Testis (tissue), 3 donors: ENCODE data around the gene GGA1. TPM values are rescaled to one million over a fixed set of nuclear protein-coding genes. Genes with fewer than 3 reads are reported as not detected.

Experiments used
- DNase-seq: peaks from one replicate; pipeline ENCODE4 v3.0.0-alpha.2; 2019
- H3K27ac ChIP-seq, 2 donors: fragments of 200-600 bp; sonication (generic); one replicate each; pipeline ENCODE4 v1.5.1; 2019
- H3K27me3 ChIP-seq: fragments of 200-600 bp; sonication (generic); one replicate; pipeline ENCODE4 v1.5.1; 2019
- H3K36me3 ChIP-seq: fragments of 200-600 bp; sonication (generic); one replicate; pipeline ENCODE4 v1.5.1; 2017; ENCODE audit warnings: low read depth; ENCODE audit errors: missing control alignments
- H3K4me1 ChIP-seq: fragments of 200-600 bp; sonication (generic); one replicate; pipeline ENCODE4 v1.5.1; 2019
- H3K4me3 ChIP-seq, 2 donors: fragments of 200-600 bp; sonication (generic); one replicate each; pipeline ENCODE4 v1.5.1; 2017 to 2019
- H3K9me3 ChIP-seq: fragments of 200-600 bp; sonication (generic); one replicate; pipeline ENCODE4 v1.5.1; 2017
- CTCF ChIP-seq, 3 experiments: fragments of 450-650 bp in 2 of 3; fragments of 200-600 bp in 1 of 3; sonication (generic) in 1 of 3; IDR thresholded peaks; one replicate each; pipeline ENCODE4 v1.5.1; 2016 to 2019; ENCODE audit warnings: antibody characterized with exemption in 3 of 3, mild to moderate bottlenecking in 2 of 3, moderate library complexity in 1 of 3
- POLR2A ChIP-seq: fragments of 450-650 bp; IDR thresholded peaks from one replicate; pipeline ENCODE4 v1.6.1; 2017; ENCODE audit warnings: antibody characterized with exemption, mild to moderate bottlenecking, moderate library complexity
- WGBS, 2 donors: methylation state at CpG; one replicate each; pipeline ENCODE4 v1.1.5; 2018; 5-methylcytosine and 5-hydroxymethylcytosine counted together
- intact Hi-C: fragments of 100-400 bp; cut with DNase I; formaldehyde crosslinking; loops from one replicate; pipeline ENCODE4 v1.15.1; 2023; ENCODE audit warnings: low total_unique reads
- polyA plus RNA-seq: library from polyadenylated mRNA; stranded (reverse); fragments of 350-450 nt; fragmentation: Illumina TruSeq; extraction: RNeasy Lipid Tissue Mini Kit (QIAGEN cat#74804); gene quantifications from one replicate; pipeline ENCODE4 v1.2.3, GENCODE V29; 2014; ENCODE audit warnings: low read depth, low replicate concordance; ENCODE audit not compliant: insufficient read depth
- total RNA-seq, 2 donors: library from RNA; depleted of rRNA; stranded (reverse); fragments of >200 nt; gene quantifications; one replicate each; pipeline ENCODE4 v1.2.3, GENCODE V29; 2016

GGA1 gene
- total and polyA plus RNA-seq, 3 donors from 2014 or later = 274 to 359 (median 354) TPM

- Histone ChIP-seq H3K9me3 (no peaks in the 10 kb centered on the region), H3K27me3 (no peaks in the 10 kb centered on the region), H3K36me3 (no peaks in the 10 kb centered on the region), H3K27ac (peak overlapping the region in 1 of 2 donors; percentile 69), H3K4me3 (no peak overlapping the region), H3K4me1 (peaks cover 37% of the 10 kb centered on the region)
- intact Hi-C loops = loop anchor here (10.0 kb wide), 1 partner anchor 130 kb away; no protein-coding TSS in a partner anchor
- DNase-seq = peak; percentile 93
- no peak for TF ChIP-seq POLR2A
- no peak for TF ChIP-seq CTCF (IDR thresholded peaks at IDR 0.05)
- WGBS, 2 donors = 47 to 48% methylated on average over 15 to 16 of the region's 16 CpGs
Measured at GRCh38 chr22:37664249-37665101, 55.8 kb downstream of the GGA1 start.

- WGBS, 2 donors = 74 to 91% methylated on average over 21 to 24 of the region's 24 CpGs
- no peaks in the 10 kb centered on the region for H3K27me3 ChIP-seq
- H3K36me3 ChIP-seq = no peaks in the 10 kb centered on the region
- H3K4me3 ChIP-seq = no peak overlapping the region
- no peaks in the 10 kb centered on the region for H3K9me3 ChIP-seq
- DNase-seq = no peak
- intact Hi-C loops = loop anchor here (10.0 kb wide), 1 partner anchor 129 kb away; no protein-coding TSS in a partner anchor
- H3K27ac ChIP-seq = peak overlapping the region; percentile 2 to 69
- peaks cover 27% of the 10 kb centered on the region for H3K4me1 ChIP-seq
- TF ChIP-seq CTCF (IDR thresholded peaks at IDR 0.05) (no peak), POLR2A (no peak)
Measured at GRCh38 chr22:37665487-37665886, 56.9 kb downstream of the GGA1 start.

GRCh38 chr22:37669586-37669985 lies 61.0 kb downstream of the GGA1 start:
- Histone ChIP-seq H3K4me3 (no peak overlapping the region), H3K9me3 (no peaks in the 10 kb centered on the region), H3K27ac (no peak overlapping the region), H3K4me1 (peaks cover 12% of the 10 kb centered on the region), H3K27me3 (no peaks in the 10 kb centered on the region), H3K36me3 (no peaks in the 10 kb centered on the region)
- DNase-seq = no peak
- TF ChIP-seq POLR2A = no peak
- TF ChIP-seq CTCF (IDR thresholded peaks at IDR 0.05) = no peak
- 84 to 87% methylated on average over 6 of the region's 6 CpGs for WGBS, 2 donors
- intact Hi-C loops = loop anchor here (10.0 kb wide), 1 partner anchor 125 kb away; no protein-coding TSS in a partner anchor

GRCh38 chr22:37672206-37672919 lies 63.7 kb downstream of the GGA1 start:
- Histone ChIP-seq H3K4me1 (peaks cover 18% of the 10 kb centered on the region), H3K27ac (no peak overlapping the region), H3K4me3 (no peak overlapping the region), H3K9me3 (no peaks in the 10 kb centered on the region), H3K36me3 (no peaks in the 10 kb centered on the region), H3K27me3 (no peaks in the 10 kb centered on the region)
- no peak for TF ChIP-seq POLR2A
- no peak for TF ChIP-seq CTCF (IDR thresholded peaks at IDR 0.05)
- WGBS, 2 donors = 73 to 87% methylated on average over 13 to 15 of the region's 15 CpGs
- no peak for DNase-seq
- intact Hi-C loops = no loop called here
